ENCODE data around the gene FKBP11. TPM values are rescaled to one million over a fixed set of nuclear protein-coding genes. Genes with fewer than 3 reads are reported as not detected.

FKBP11 gene
- total RNA-seq, 4 donors from 2014 or later = 4.9 to 8.1 (median 7.8) TPM

GRCh38 chr12:48968467-48968866, 43.2 kb upstream of the FKBP11 start:
- Histone ChIP-seq H3K4me3 (no peak overlapping the region), H3K36me3 (no peaks in the 10 kb centered on the region), H3K9me3 (no peaks in the 10 kb centered on the region), H3K27me3 (peaks cover 9 to 55% (median 39%) of the 10 kb centered on the region in 4 donors), H3K4me1 (peaks cover 18 to 39% (median 37%) of the 10 kb centered on the region in 4 donors), H3K27ac (replicated peaks in 1 of 4) (no peak overlapping the region)
- intact Hi-C loops (cut with DNase I) = no loop called here
- TF ChIP-seq EP300 (IDR thresholded peaks at IDR 0.05) = no peak
- TF ChIP-seq POLR2A (IDR thresholded peaks at IDR 0.05; ENCODE audit: low read depth) = no peak
- TF ChIP-seq POLR2AphosphoS5 (IDR thresholded peaks at IDR 0.05) = no peak
- TF ChIP-seq CTCF (IDR thresholded peaks at IDR 0.05) = no peak
- 77% methylated on average over 3 of the region's 3 CpGs for WGBS
- DNase-seq (ENCODE audit: extremely low spot score) = no peak

GRCh38 chr12:48967991-48968390, 42.7 kb upstream of the FKBP11 start:
- TF ChIP-seq EP300 (IDR thresholded peaks at IDR 0.05) = no peak
- TF ChIP-seq POLR2A (IDR thresholded peaks at IDR 0.05; ENCODE audit: low read depth) = no peak
- no peak for TF ChIP-seq CTCF (IDR thresholded peaks at IDR 0.05)
- TF ChIP-seq POLR2AphosphoS5 (IDR thresholded peaks at IDR 0.05) = no peak
- 92% methylated on average over 5 of the region's 7 CpGs for WGBS
- Histone ChIP-seq H3K36me3 (no peaks in the 10 kb centered on the region), H3K9me3 (no peaks in the 10 kb centered on the region), H3K4me1 (peaks cover 18 to 36% (median 33%) of the 10 kb centered on the region in 4 donors), H3K27ac (replicated peaks in 1 of 4) (no peak overlapping the region), H3K4me3 (no peak overlapping the region), H3K27me3 (peaks cover 9 to 51% (median 34%) of the 10 kb centered on the region in 4 donors)
- DNase-seq (ENCODE audit: extremely low spot score) = no peak
- intact Hi-C loops (cut with DNase I) = no loop called here

GRCh38 chr12:48966177-48966895, 41.0 kb upstream of the FKBP11 start:
- DNase-seq (ENCODE audit: extremely low spot score) = no peak
- TF ChIP-seq POLR2AphosphoS5 (IDR thresholded peaks at IDR 0.05) = no peak
- no peak for TF ChIP-seq POLR2A (IDR thresholded peaks at IDR 0.05; ENCODE audit: low read depth)
- no peak for TF ChIP-seq EP300 (IDR thresholded peaks at IDR 0.05)
- Histone ChIP-seq H3K27ac (replicated peaks in 1 of 4) (no peak overlapping the region), H3K9me3 (no peaks in the 10 kb centered on the region), H3K4me1 (peaks cover 10 to 22% (median 20%) of the 10 kb centered on the region in 4 donors), H3K4me3 (no peak overlapping the region), H3K27me3 (peaks cover 6 to 40% (median 19%) of the 10 kb centered on the region in 4 donors), H3K36me3 (no peaks in the 10 kb centered on the region)
- intact Hi-C loops (cut with DNase I) = no loop called here
- 63% methylated on average over 19 of the region's 20 CpGs for WGBS

GRCh38 chr12:48965298-48965838, 40.1 kb upstream of the FKBP11 start:
- Histone ChIP-seq H3K27me3 (peaks cover 4 to 38% (median 9%) of the 10 kb centered on the region in 4 donors), H3K4me3 (no peak overlapping the region), H3K27ac (replicated peaks in 1 of 4) (no peak overlapping the region), H3K36me3 (no peaks in the 10 kb centered on the region), H3K4me1 (peaks cover 7 to 12% (median 10%) of the 10 kb centered on the region in 4 donors), H3K9me3 (no peaks in the 10 kb centered on the region)
- no peak for DNase-seq (ENCODE audit: extremely low spot score)
- no peak for TF ChIP-seq POLR2A (IDR thresholded peaks at IDR 0.05; ENCODE audit: low read depth)
- no peak for TF ChIP-seq CTCF (IDR thresholded peaks at IDR 0.05)
- no peak for TF ChIP-seq EP300 (IDR thresholded peaks at IDR 0.05)
- no peak for TF ChIP-seq POLR2AphosphoS5 (IDR thresholded peaks at IDR 0.05)
- intact Hi-C loops (cut with DNase I) = no loop called here

GRCh38 chr12:48961801-48962200, 36.5 kb upstream of the FKBP11 start:
- DNase-seq (ENCODE audit: extremely low spot score) = no peak
- Histone ChIP-seq H3K27ac (replicated peaks in 1 of 4) (no peak overlapping the region), H3K36me3 (no peaks in the 10 kb centered on the region), H3K4me3 (no peak overlapping the region), H3K9me3 (no peaks in the 10 kb centered on the region), H3K27me3 (peaks cover 0 to 23% (median 0%) of the 10 kb centered on the region in 4 donors), H3K4me1 (peaks cover 4 to 9% (median 7%) of the 10 kb centered on the region in 4 donors)
- TF ChIP-seq POLR2A (IDR thresholded peaks at IDR 0.05; ENCODE audit: low read depth) = no peak
- TF ChIP-seq EP300 (IDR thresholded peaks at IDR 0.05) = no peak
- no peak for TF ChIP-seq CTCF (IDR thresholded peaks at IDR 0.05)
- intact Hi-C loops (cut with DNase I) = no loop called here
